Measurements from ENCODE around the gene TRABD2B. TPM values are rescaled to one million over a fixed set of nuclear protein-coding genes. Genes with fewer than 3 reads are reported as not detected.
"Not testable (repeated sequence)": the region's sequence is repeated elsewhere in the genome, so short reads cannot be mapped to it uniquely, and the experiment has no call there.

The TRABD2B gene
- total RNA-seq, 1 experiment from 2014 or later, result 0.36 TPM

DNA sequence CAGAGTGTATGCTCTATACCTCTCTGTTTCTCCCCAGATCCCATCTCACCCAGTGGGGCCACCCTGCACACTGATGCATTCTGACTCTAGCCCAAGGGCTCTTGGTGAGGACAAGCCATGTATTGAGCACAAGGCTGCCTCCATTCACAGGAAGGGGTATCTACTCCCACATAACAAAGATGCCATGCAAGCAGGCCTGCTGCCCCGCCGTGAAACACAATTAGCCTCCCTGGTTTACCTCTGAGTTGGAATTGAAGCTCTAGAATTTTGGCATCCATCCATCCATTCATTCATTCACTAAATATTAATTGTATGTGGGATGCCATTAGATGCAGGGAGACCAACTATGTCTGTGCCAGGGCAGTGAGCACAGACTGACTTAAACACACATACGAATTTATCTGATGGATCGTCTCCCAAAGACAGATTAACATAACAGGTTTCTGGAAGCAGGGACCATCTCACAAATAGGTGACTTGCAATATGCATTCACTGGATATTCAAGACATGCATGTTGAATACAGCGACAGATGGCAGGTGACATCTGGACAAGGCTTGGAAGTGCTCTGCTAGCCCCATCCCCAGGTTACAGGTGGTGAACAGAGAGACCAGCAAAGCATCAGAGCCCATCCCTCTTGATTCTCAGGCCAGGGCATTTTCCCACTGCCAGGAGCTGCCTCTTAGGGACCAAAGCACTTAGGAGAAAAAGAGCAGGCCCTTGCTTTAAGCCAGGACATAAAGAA, 34.3 kb downstream of the TRABD2B start:
- Histone ChIP-seq H3K36me3 (ENCODE audit: control insufficient read depth, insufficient read depth, low read length) (no peaks in the 10 kb centered on the region), H3K27me3 (replicated peaks; ENCODE audit: control insufficient read depth, insufficient read depth, low read length) (no peaks in the 10 kb centered on the region), H3K4me3 (ENCODE audit: low read depth, low read length) (no peak overlapping the region), H3K4me1 (no peaks in the 10 kb centered on the region), H3K9me3 (no peaks in the 10 kb centered on the region)
- DNase-seq, result no peak
- BruUV-seq (replicated peaks), result no TSS peak
- POLR2A ChIA-PET, result no interaction called here
- no peaks in the 10 kb centered on the region for H3K9me3 Mint-ChIP-seq (ENCODE audit: unreplicated experiment)
- H3K36me3 Mint-ChIP-seq (ENCODE audit: insufficient read depth, unreplicated experiment), result no peaks in the 10 kb centered on the region
- intact Hi-C loops (cut with micrococcal nuclease; ENCODE audit: unreplicated experiment), result no loop called here
- no peaks in the 10 kb centered on the region for H3K4me1 Mint-ChIP-seq (ENCODE audit: low read depth, unreplicated experiment)
- no peaks in the 10 kb centered on the region for H3K27me3 Mint-ChIP-seq (ENCODE audit: insufficient read depth, unreplicated experiment)
- no peak overlapping the region for H3K4me3 Mint-ChIP-seq (ENCODE audit: unreplicated experiment)
- no peak overlapping the region for H3K27ac Mint-ChIP-seq (ENCODE audit: unreplicated experiment)
- no peak for TF ChIP-seq CTCF (IDR thresholded peaks at IDR 0.05; ENCODE audit: insufficient read depth in 1 of 2, low read depth in 1 of 2, low read length in 1 of 2, severe bottlenecking in 1 of 2, unreplicated experiment in 1 of 2)
- CTCF ChIA-PET, result no interaction called here

- H3K4me1 ChIP-seq; H3K9me3 Mint-ChIP-seq (ENCODE audit: unreplicated experiment); H3K4me3 ChIP-seq (ENCODE audit: low read depth, low read length); H3K4me3 Mint-ChIP-seq (ENCODE audit: unreplicated experiment); H3K9me3 ChIP-seq; H3K27me3 Mint-ChIP-seq (ENCODE audit: insufficient read depth, unreplicated experiment); H3K4me1 Mint-ChIP-seq (ENCODE audit: low read depth, unreplicated experiment); DNase-seq; H3K27ac Mint-ChIP-seq (ENCODE audit: unreplicated experiment); H3K36me3 Mint-ChIP-seq (ENCODE audit: insufficient read depth, unreplicated experiment); H3K27me3 ChIP-seq (replicated peaks; ENCODE audit: control insufficient read depth, insufficient read depth, low read length); POLR2A ChIA-PET; BruUV-seq (replicated peaks); H3K36me3 ChIP-seq (ENCODE audit: control insufficient read depth, insufficient read depth, low read length); intact Hi-C loops (cut with micrococcal nuclease; ENCODE audit: unreplicated experiment): not testable (repeated sequence)
- CTCF ChIA-PET, result interaction anchor here (1.0 kb wide), 1 partner anchor 29 kb away, joined by 4 read pairs; no protein-coding TSS in a partner anchor
Measured at GRCh38 chr1:47961835-47962234, 35.4 kb downstream of the TRABD2B start.

DNA sequence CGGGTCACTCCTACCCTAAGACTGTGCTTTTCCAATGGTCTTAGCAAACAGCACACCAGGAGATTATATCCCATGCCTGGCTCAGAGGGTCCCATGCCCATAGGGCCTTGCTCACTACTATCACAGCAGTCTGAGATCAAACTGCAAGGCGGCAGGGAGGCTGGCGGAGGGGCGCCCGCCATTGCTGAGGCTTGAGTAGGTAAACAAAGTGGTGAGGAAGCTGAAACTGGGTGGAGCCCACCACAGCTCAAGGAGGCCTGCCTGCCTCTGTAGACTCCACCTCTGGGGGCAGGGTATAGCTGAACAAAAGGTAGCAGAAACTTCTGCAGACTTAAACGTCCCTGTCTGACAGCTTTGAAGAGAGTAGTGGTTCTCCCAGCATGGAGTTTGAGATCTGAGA, 40.7 kb downstream of the TRABD2B start:
- H3K4me1 ChIP-seq; H3K36me3 ChIP-seq (ENCODE audit: control insufficient read depth, insufficient read depth, low read length); H3K4me1 Mint-ChIP-seq (ENCODE audit: low read depth, unreplicated experiment); H3K4me3 Mint-ChIP-seq (ENCODE audit: unreplicated experiment); BruUV-seq (replicated peaks); H3K27me3 Mint-ChIP-seq (ENCODE audit: insufficient read depth, unreplicated experiment); H3K9me3 ChIP-seq; intact Hi-C loops (cut with micrococcal nuclease; ENCODE audit: unreplicated experiment); H3K27me3 ChIP-seq (replicated peaks; ENCODE audit: control insufficient read depth, insufficient read depth, low read length); H3K27ac Mint-ChIP-seq (ENCODE audit: unreplicated experiment); H3K4me3 ChIP-seq (ENCODE audit: low read depth, low read length); H3K36me3 Mint-ChIP-seq (ENCODE audit: insufficient read depth, unreplicated experiment); CTCF ChIA-PET; POLR2A ChIA-PET; H3K9me3 Mint-ChIP-seq (ENCODE audit: unreplicated experiment); DNase-seq: not testable (repeated sequence)

GRCh38 chr1:47953661-47954060, 43.5 kb downstream of the TRABD2B start:
- intact Hi-C loops (cut with micrococcal nuclease; ENCODE audit: unreplicated experiment), result no loop called here
- ChIA-PET POLR2A (no interaction called here), CTCF (no interaction called here)
- no peak overlapping the region for H3K27ac Mint-ChIP-seq (ENCODE audit: unreplicated experiment)
- no peaks in the 10 kb centered on the region for H3K27me3 ChIP-seq (replicated peaks; ENCODE audit: control insufficient read depth, insufficient read depth, low read length)
- H3K4me1 Mint-ChIP-seq (ENCODE audit: low read depth, unreplicated experiment), result peaks cover 3% of the 10 kb centered on the region
- H3K4me1 ChIP-seq, result no peaks in the 10 kb centered on the region
- no peak overlapping the region for H3K4me3 Mint-ChIP-seq (ENCODE audit: unreplicated experiment)
- no peaks in the 10 kb centered on the region for H3K9me3 ChIP-seq
- H3K4me3 ChIP-seq (ENCODE audit: low read depth, low read length), result no peak overlapping the region
- no peak for DNase-seq
- no peaks in the 10 kb centered on the region for H3K36me3 ChIP-seq (ENCODE audit: control insufficient read depth, insufficient read depth, low read length)
- BruUV-seq (replicated peaks), result no TSS peak
- no peaks in the 10 kb centered on the region for H3K36me3 Mint-ChIP-seq (ENCODE audit: insufficient read depth, unreplicated experiment)
- no peak for TF ChIP-seq CTCF (IDR thresholded peaks at IDR 0.05; ENCODE audit: insufficient read depth in 1 of 2, low read depth in 1 of 2, low read length in 1 of 2, severe bottlenecking in 1 of 2, unreplicated experiment in 1 of 2)
- H3K27me3 Mint-ChIP-seq (ENCODE audit: insufficient read depth, unreplicated experiment), result no peaks in the 10 kb centered on the region
- no peaks in the 10 kb centered on the region for H3K9me3 Mint-ChIP-seq (ENCODE audit: unreplicated experiment)
